WTC11 (cell line): Measurements from ENCODE around the gene RAI14. TPM values are rescaled to one million over a fixed set of nuclear protein-coding genes. Genes with fewer than 3 reads are reported as not detected.
"Not testable (repeated sequence)": the region's sequence is repeated elsewhere in the genome, so short reads cannot be mapped to it uniquely, and the experiment has no call there.

Experiments used
- ATAC-seq: fragments of 200-7000 bp; cut with Tn5 transposase; 2 replicates; pipeline ENCODE4 v1.10.0; 2021; ENCODE audit warnings: mild to moderate bottlenecking, moderate library complexity
- CTCF ChIA-PET: fragments of 300-600 bp; sonication (Branson Sonifier 250); formaldehyde crosslinking; loops from one replicate; lab custom pipeline; 2021; ENCODE audit warnings: antibody characterized with exemption; lab: Charles Lee
- POLR2A ChIA-PET: fragments of 350-600 bp; sonication (Branson Sonifier 250); formaldehyde crosslinking; loops from one replicate; lab custom pipeline; 2021; ENCODE audit warnings: antibody characterized with exemption; lab: Charles Lee
- DNase-seq: peaks from one replicate; pipeline ENCODE4 v3.0.0; 2021; ENCODE audit warnings: low spot score
- H3K27ac Mint-ChIP-seq: 2 replicates; pipeline ENCODE4 v1.8.0; 2021; ENCODE audit warnings: mixed read lengths
- H3K27me3 Mint-ChIP-seq: 2 replicates; pipeline ENCODE4 v1.8.0; 2021; ENCODE audit warnings: low read depth, mild to moderate bottlenecking, moderate library complexity, mixed read lengths
- H3K36me3 Mint-ChIP-seq: 2 replicates; pipeline ENCODE4 v1.8.0; 2021; ENCODE audit warnings: mixed read lengths
- H3K4me1 Mint-ChIP-seq: 2 replicates; pipeline ENCODE4 v1.8.0; 2022; ENCODE audit warnings: mixed read lengths
- H3K4me3 Mint-ChIP-seq: 2 replicates; pipeline ENCODE4 v1.8.0; 2021; ENCODE audit warnings: mild to moderate bottlenecking, moderate library complexity, mixed read lengths
- H3K9me3 Mint-ChIP-seq: 2 replicates; pipeline ENCODE4 v1.8.0; 2021; ENCODE audit warnings: mixed read lengths
- ESRRA ChIP-seq: sonication (generic); formaldehyde crosslinking; IDR thresholded peaks from 2 replicates; pipeline ENCODE4 v1.8.1; 2022; ENCODE audit warnings: mild to moderate bottlenecking, missing genetic modification reagents, borderline replicate concordance
- FOXJ3 ChIP-seq: sonication (generic); formaldehyde crosslinking; IDR thresholded peaks from 2 replicates; pipeline ENCODE4 v1.9.0; 2021; ENCODE audit warnings: missing genetic modification reagents, mild to moderate bottlenecking, borderline replicate concordance
- NFATC4 ChIP-seq: fragments of 250-450 bp; sonication (Bioruptor Pico); IDR thresholded peaks from 2 replicates; pipeline ENCODE4 v1.9.0; 2021; ENCODE audit warnings: mild to moderate bottlenecking
- SMAD3 ChIP-seq: sonication (generic); formaldehyde crosslinking; IDR thresholded peaks from 2 replicates; pipeline ENCODE4 v1.8.0; 2022; ENCODE audit warnings: missing genetic modification reagents, mild to moderate bottlenecking, borderline replicate concordance
- SP1 ChIP-seq: sonication (generic); formaldehyde crosslinking; conservative IDR thresholded peaks from 2 replicates; pipeline ENCODE4 v1.8.1; 2022; ENCODE audit warnings: missing genetic modification reagents
- total RNA-seq: library from RNA; stranded (reverse); gene quantifications from 3 replicates; pipeline ENCODE4 v1.2.3, GENCODE V29; 2021
- TF ChIP-seq, protein P1 (sequence below): sonication (generic); formaldehyde crosslinking; IDR thresholded peaks from 2 replicates; pipeline ENCODE4 v1.8.0; 2022; ENCODE audit warnings: mild to moderate bottlenecking, missing genetic modification reagents
- TF ChIP-seq, protein P2 (sequence below): fragments of 250-450 bp; sonication (Bioruptor Pico); IDR thresholded peaks from 2 replicates; pipeline ENCODE4 v1.9.0; 2021; ENCODE audit warnings: mild to moderate bottlenecking
- TF ChIP-seq, protein P3 (sequence below): fragments of 250-450 bp; sonication (Bioruptor Pico); IDR thresholded peaks from 2 replicates; pipeline ENCODE4 v1.9.0; 2021; ENCODE audit warnings: mild to moderate bottlenecking
- TF ChIP-seq, protein P4 (sequence below): sonication (generic); formaldehyde crosslinking; IDR thresholded peaks from 2 replicates; pipeline ENCODE4 v1.8.0; 2022; ENCODE audit warnings: mild to moderate bottlenecking, missing genetic modification reagents
- TF ChIP-seq, protein P5 (sequence below): fragments of 250-450 bp; sonication (Bioruptor Pico); IDR thresholded peaks from 2 replicates; pipeline ENCODE4 v2.1.2; 2022; ENCODE audit warnings: mild to moderate bottlenecking, moderate library complexity
- TF ChIP-seq, protein P6 (sequence below): fragments of 250-450 bp; sonication (Bioruptor Pico); IDR thresholded peaks from 2 replicates; pipeline ENCODE4 v1.9.0; 2021; ENCODE audit warnings: moderate library complexity, mild to moderate bottlenecking, inconsistent platforms, borderline replicate concordance
- TF ChIP-seq, protein P7 (sequence below): sonication (generic); formaldehyde crosslinking; conservative IDR thresholded peaks from 2 replicates; pipeline ENCODE4 v1.8.1; 2023; ENCODE audit warnings: mild to moderate bottlenecking, low read depth, missing genetic modification reagents, moderate library complexity

The RAI14 gene
- total RNA-seq, 1 experiment from 2014 or later = 185 TPM

DNA sequence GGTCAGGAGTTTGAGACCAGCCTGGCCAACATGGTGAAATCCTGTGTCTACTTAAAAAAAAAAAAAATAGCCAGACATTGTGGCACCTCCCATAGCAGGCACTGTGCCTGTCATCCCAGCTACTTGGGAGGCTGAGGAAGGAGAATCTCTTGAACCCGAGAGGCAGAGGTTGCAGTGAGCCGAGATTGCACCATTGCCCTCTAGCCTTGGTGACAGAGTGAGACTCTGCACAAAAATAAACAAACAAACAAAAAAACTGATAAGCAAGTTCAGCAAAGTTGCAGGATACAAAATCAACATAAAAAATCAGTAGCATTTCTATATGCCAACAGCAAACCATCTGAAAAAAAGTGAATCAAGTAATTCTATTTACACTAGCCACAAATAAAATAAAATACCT lies 118.0 kb downstream of the RAI14 start (continued):
- TF ChIP-seq, protein P1, sequence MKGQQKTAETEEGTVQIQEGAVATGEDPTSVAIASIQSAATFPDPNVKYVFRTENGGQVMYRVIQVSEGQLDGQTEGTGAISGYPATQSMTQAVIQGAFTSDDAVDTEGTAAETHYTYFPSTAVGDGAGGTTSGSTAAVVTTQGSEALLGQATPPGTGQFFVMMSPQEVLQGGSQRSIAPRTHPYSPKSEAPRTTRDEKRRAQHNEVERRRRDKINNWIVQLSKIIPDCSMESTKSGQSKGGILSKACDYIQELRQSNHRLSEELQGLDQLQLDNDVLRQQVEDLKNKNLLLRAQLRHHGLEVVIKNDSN = no peak
- TF ChIP-seq, protein P2, sequence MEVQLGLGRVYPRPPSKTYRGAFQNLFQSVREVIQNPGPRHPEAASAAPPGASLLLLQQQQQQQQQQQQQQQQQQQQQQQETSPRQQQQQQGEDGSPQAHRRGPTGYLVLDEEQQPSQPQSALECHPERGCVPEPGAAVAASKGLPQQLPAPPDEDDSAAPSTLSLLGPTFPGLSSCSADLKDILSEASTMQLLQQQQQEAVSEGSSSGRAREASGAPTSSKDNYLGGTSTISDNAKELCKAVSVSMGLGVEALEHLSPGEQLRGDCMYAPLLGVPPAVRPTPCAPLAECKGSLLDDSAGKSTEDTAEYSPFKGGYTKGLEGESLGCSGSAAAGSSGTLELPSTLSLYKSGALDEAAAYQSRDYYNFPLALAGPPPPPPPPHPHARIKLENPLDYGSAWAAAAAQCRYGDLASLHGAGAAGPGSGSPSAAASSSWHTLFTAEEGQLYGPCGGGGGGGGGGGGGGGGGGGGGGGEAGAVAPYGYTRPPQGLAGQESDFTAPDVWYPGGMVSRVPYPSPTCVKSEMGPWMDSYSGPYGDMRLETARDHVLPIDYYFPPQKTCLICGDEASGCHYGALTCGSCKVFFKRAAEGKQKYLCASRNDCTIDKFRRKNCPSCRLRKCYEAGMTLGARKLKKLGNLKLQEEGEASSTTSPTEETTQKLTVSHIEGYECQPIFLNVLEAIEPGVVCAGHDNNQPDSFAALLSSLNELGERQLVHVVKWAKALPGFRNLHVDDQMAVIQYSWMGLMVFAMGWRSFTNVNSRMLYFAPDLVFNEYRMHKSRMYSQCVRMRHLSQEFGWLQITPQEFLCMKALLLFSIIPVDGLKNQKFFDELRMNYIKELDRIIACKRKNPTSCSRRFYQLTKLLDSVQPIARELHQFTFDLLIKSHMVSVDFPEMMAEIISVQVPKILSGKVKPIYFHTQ (CRISPR knock-in tag) = no peak
- TF ChIP-seq, protein P3, sequence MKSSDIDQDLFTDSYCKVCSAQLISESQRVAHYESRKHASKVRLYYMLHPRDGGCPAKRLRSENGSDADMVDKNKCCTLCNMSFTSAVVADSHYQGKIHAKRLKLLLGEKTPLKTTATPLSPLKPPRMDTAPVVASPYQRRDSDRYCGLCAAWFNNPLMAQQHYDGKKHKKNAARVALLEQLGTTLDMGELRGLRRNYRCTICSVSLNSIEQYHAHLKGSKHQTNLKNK (CRISPR knock-in tag) = no peak
- TF ChIP-seq FOXJ3 (CRISPR knock-in tag) (no peak), NFATC4 (CRISPR knock-in tag) (no peak), SMAD3 (CRISPR knock-in tag) (no peak)

DNA sequence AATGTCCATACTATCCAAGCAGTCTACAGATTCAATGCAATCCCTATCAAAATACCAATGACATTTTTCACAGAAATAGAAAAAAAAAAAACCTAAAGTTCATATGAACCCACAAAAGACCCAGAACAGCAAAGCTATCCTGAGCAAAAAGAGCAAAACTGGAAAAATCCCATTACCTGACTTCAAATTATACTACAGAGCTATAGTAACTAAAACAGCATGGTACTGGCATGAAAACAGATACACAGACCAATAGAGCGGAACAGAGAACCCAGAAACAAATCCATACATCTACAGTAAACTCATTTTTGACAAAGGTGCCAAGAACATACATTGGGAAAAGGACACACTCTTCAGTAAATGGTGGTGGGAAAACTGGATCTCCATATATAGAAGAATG lies 118.5 kb downstream of the RAI14 start:
- DNase-seq, H3K27ac Mint-ChIP-seq, POLR2A ChIA-PET, ATAC-seq, H3K27me3 Mint-ChIP-seq, CTCF ChIA-PET, H3K4me1 Mint-ChIP-seq, H3K4me3 Mint-ChIP-seq: not testable (repeated sequence)
- peaks cover 46% of the 10 kb centered on the region for H3K9me3 Mint-ChIP-seq
- H3K36me3 Mint-ChIP-seq = peaks cover 62% of the 10 kb centered on the region

DNA sequence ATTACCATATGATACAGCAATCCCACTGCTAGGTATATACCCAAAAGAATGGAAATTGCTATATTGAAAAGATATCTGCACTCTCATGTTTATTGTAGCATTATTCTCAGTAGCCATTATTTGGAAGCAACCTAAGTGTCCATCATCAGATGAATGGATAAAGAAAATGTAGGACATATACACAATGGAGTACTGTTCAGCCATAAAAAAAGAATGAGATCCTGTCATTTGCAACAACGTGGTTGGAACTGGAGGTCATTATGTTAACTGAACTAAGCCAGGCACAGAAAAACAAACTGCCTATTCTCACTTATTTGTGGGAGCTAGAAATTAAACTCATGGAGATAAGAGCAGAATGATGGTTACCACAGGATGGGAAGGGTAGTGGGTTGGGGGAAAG lies 119.8 kb downstream of the RAI14 start:
- Mint-ChIP-seq H3K9me3 (peaks cover 48% of the 10 kb centered on the region), H3K36me3 (peaks cover 68% of the 10 kb centered on the region), H3K27ac (no peak overlapping the region), H3K4me3 (no peak overlapping the region), H3K4me1 (no peaks in the 10 kb centered on the region), H3K27me3 (no peaks in the 10 kb centered on the region)
- no peak for DNase-seq
- ATAC-seq = no peak
- CTCF ChIA-PET = no interaction called here
- TF ChIP-seq, protein P4, sequence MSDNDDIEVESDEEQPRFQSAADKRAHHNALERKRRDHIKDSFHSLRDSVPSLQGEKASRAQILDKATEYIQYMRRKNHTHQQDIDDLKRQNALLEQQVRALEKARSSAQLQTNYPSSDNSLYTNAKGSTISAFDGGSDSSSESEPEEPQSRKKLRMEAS (CRISPR knock-in tag) = no peak
- TF ChIP-seq ESRRA (CRISPR knock-in tag) (no peak), SP1 (CRISPR knock-in tag) (no peak)
- TF ChIP-seq, protein P5, sequence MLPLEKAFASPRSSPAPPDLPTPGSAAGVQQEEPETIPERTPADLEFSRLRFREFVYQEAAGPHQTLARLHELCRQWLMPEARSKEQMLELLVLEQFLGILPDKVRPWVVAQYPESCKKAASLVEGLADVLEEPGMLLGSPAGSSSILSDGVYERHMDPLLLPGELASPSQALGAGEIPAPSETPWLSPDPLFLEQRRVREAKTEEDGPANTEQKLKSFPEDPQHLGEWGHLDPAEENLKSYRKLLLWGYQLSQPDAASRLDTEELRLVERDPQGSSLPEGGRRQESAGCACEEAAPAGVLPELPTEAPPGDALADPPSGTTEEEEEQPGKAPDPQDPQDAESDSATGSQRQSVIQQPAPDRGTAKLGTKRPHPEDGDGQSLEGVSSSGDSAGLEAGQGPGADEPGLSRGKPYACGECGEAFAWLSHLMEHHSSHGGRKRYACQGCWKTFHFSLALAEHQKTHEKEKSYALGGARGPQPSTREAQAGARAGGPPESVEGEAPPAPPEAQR = no peak
- TF ChIP-seq, protein P6, sequence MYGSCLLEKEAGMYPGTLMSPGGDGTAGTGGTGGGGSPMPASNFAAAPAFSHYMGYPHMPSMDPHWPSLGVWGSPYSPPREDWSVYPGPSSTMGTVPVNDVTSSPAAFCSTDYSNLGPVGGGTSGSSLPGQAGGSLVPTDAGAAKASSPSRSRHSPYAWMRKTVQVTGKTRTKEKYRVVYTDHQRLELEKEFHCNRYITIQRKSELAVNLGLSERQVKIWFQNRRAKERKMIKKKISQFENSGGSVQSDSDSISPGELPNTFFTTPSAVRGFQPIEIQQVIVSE = no peak
- TF ChIP-seq, protein P7, sequence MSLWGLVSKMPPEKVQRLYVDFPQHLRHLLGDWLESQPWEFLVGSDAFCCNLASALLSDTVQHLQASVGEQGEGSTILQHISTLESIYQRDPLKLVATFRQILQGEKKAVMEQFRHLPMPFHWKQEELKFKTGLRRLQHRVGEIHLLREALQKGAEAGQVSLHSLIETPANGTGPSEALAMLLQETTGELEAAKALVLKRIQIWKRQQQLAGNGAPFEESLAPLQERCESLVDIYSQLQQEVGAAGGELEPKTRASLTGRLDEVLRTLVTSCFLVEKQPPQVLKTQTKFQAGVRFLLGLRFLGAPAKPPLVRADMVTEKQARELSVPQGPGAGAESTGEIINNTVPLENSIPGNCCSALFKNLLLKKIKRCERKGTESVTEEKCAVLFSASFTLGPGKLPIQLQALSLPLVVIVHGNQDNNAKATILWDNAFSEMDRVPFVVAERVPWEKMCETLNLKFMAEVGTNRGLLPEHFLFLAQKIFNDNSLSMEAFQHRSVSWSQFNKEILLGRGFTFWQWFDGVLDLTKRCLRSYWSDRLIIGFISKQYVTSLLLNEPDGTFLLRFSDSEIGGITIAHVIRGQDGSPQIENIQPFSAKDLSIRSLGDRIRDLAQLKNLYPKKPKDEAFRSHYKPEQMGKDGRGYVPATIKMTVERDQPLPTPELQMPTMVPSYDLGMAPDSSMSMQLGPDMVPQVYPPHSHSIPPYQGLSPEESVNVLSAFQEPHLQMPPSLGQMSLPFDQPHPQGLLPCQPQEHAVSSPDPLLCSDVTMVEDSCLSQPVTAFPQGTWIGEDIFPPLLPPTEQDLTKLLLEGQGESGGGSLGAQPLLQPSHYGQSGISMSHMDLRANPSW (CRISPR knock-in tag) = no peak
- TF ChIP-seq, all 79 proteins: peak for 0
- POLR2A ChIA-PET = no interaction called here
